ENCODE results near the gene ADARB2.

The ADARB2 gene

GRCh38 chr10:1567152-1567551 lies 170.2 kb downstream of the ADARB2 start:
- TF ChIP-seq REST (IDR thresholded peaks at IDR 0.05; ENCODE audit: insufficient read depth in 1 of 2, low read depth in 2 of 2, low read length in 2 of 2) (no peak), POLR2AphosphoS5 (IDR thresholded peaks at IDR 0.05; ENCODE audit: low read depth, low read length) (no peak), FOXP2 (optimal IDR thresholded peaks at IDR 0.05; ENCODE audit: borderline replicate concordance, extremely low read depth, extremely low read length, insufficient read depth) (no peak), SIN3A (IDR thresholded peaks at IDR 0.05; ENCODE audit: borderline replicate concordance, insufficient read depth, low read length) (no peak), TAF1 (IDR thresholded peaks at IDR 0.05; ENCODE audit: borderline replicate concordance, insufficient read depth, low read length) (no peak)

- no peak for TF ChIP-seq REST (IDR thresholded peaks at IDR 0.05; ENCODE audit: insufficient read depth in 1 of 2, low read depth in 2 of 2, low read length in 2 of 2)
- no peak for TF ChIP-seq TAF1 (IDR thresholded peaks at IDR 0.05; ENCODE audit: borderline replicate concordance, insufficient read depth, low read length)
- TF ChIP-seq POLR2AphosphoS5 (IDR thresholded peaks at IDR 0.05; ENCODE audit: low read depth, low read length): no peak
- TF ChIP-seq SIN3A (IDR thresholded peaks at IDR 0.05; ENCODE audit: borderline replicate concordance, insufficient read depth, low read length): no peak
- TF ChIP-seq FOXP2 (optimal IDR thresholded peaks at IDR 0.05; ENCODE audit: borderline replicate concordance, extremely low read depth, extremely low read length, insufficient read depth): no peak
Observed at GRCh38 chr10:1564791-1565190, 172.5 kb downstream of the ADARB2 start.

GRCh38 chr10:1563028-1563427 lies 174.3 kb downstream of the ADARB2 start:
- TF ChIP-seq POLR2AphosphoS5 (IDR thresholded peaks at IDR 0.05; ENCODE audit: low read depth, low read length) (no peak), TAF1 (IDR thresholded peaks at IDR 0.05; ENCODE audit: borderline replicate concordance, insufficient read depth, low read length) (no peak), SIN3A (IDR thresholded peaks at IDR 0.05; ENCODE audit: borderline replicate concordance, insufficient read depth, low read length) (no peak), REST (IDR thresholded peaks at IDR 0.05; ENCODE audit: insufficient read depth in 1 of 2, low read depth in 2 of 2, low read length in 2 of 2) (peak in 1 of 2 experiments; percentile 68; a peak in 2 of 4 replicates), FOXP2 (optimal IDR thresholded peaks at IDR 0.05; ENCODE audit: borderline replicate concordance, extremely low read depth, extremely low read length, insufficient read depth) (no peak)

- no peak for TF ChIP-seq SIN3A (IDR thresholded peaks at IDR 0.05; ENCODE audit: borderline replicate concordance, insufficient read depth, low read length)
- no peak for TF ChIP-seq REST (IDR thresholded peaks at IDR 0.05; ENCODE audit: insufficient read depth in 1 of 2, low read depth in 2 of 2, low read length in 2 of 2)
- TF ChIP-seq POLR2AphosphoS5 (IDR thresholded peaks at IDR 0.05; ENCODE audit: low read depth, low read length): no peak
- no peak for TF ChIP-seq TAF1 (IDR thresholded peaks at IDR 0.05; ENCODE audit: borderline replicate concordance, insufficient read depth, low read length)
- no peak for TF ChIP-seq FOXP2 (optimal IDR thresholded peaks at IDR 0.05; ENCODE audit: borderline replicate concordance, extremely low read depth, extremely low read length, insufficient read depth)
Observed at GRCh38 chr10:1561731-1562337, 175.5 kb downstream of the ADARB2 start.
